Measurements from ENCODE around the gene FSTL3.

- TF ChIP-seq CTCF (IDR thresholded peaks at IDR 0.05; ENCODE audit: low read depth, low read length, poor library complexity, severe bottlenecking) (no peak), EZH2phosphoT487 (IDR thresholded peaks at IDR 0.05; ENCODE audit: borderline replicate concordance, low read length) (no peak)
These were observed 34.5 kb upstream of the FSTL3 start for GRCh38 chr19:641702-642101.

Data from DOHH2 (cell line).